HG03565 (cell line): ENCODE data around the gene TMEM82.

Experiments
- ATAC-seq: cut with Tn5 transposase; IDR thresholded peaks from one replicate; pipeline ENCODE4 v1.9.1; 2021; ENCODE audit warnings: mild to moderate bottlenecking, moderate library complexity; ENCODE audit not compliant: unreplicated experiment

The TMEM82 gene

GRCh38 chr1:15755021-15755645 is 12.8 kb downstream of the TMEM82 start:
- ATAC-seq: no peak

- ATAC-seq: no peak
Measured at GRCh38 chr1:15755646-15756040, 13.3 kb downstream of the TMEM82 start.

DNA sequence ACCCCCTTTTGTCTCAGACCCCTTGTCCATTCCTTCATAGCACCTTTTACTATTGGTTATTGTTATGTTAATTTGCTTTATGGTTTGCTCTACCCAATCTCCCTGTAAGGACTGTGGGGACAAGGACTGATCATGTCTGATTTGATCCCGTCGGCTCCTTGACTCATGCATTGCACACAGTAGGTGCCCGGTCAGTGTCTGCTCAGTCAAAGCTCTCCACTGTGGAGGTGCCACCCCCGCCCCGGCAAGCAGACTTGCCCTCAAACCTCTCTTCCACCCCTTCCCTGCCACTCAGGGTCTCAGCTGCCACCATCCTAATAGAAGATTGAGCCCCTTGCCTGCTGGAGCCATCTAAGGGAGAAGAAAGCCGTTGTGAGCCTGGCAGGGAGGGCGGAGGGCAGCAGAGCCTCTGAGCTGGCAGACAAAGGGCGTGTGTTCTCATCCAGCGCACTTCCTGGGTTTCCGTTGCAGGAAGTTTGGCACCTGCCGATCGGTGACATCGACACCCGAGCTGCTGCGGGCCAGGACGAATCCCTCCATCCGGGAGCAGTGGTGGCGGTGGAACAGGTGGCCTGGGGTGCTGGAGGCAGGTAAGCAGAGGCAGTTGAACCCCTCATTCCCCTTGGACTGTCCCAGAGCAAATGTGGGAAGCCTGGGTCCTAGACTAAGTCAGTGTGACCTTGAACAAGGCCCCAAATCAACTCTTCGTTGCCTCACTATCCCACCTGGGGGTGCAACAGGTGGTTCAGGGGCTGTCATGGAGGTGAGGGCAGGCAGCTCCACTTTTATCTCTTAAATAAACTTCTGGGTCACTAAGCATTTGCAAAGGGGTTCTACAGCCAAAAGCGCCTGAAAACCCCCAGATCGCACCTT is 14.1 kb downstream of the TMEM82 start:
- no peak for ATAC-seq

DNA sequence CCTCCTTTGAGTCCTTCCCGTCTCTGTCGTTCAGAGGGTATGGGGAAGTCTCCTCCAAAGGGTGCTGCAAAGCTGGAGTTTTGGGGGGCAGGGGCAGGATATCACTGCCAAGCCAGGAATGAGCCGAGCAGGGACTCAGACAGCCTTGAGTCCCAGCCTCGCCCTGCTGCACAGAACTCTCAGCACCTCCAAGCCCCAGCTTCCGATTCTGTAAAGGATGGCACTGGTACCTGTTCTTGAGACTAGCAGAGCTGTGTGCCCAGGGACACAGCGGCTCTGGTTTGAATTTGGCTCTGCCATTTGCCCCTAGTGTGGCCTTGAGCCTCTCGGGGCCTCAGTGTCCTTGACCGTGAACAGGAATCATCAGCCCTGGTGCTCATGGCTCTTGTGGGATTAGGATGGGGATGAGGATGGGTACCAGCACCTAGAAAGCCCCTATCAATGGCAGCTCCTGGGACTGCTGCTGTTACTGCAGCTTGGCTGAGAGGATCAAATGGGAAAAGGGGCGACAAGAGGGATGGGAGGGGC is 14.8 kb downstream of the TMEM82 start:
- ATAC-seq: no peak

DNA sequence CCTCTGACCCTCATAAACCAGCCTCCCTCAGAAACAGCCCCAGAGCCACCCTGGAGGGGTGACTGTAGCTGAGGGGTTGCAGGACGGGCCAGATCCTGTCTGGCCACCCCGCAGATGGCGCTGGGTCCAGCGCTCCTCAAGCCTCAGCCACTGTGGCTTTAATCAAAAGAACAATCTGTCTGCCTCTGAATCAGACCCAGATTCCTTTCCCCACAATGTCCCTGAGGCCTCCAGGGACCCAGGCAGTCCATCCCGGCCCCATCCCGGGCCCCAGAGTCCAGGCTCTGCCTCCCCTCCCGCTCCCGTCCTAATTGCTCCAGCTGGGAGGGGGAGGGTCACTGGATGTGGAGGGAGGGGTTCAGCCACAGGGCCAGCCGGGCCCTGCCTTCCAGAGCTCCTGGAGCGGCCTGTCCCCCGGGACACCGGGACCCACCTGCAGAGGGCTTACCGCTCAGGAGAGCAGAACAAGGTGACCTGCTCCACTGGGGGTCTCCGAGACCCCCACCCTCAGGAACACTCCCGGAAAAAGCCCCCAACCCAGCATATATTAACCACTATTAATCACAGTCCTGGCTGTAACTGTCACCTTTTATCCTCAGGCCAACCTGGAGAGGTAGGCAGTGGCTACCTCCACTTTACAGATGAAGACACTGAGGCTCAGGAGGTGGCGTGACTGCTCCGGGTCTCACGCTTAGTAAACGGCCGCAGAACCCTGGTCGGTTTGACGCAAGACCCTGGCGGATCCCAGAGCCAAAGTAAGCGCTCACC is 15.5 kb downstream of the TMEM82 start:
- ATAC-seq: no peak

DNA sequence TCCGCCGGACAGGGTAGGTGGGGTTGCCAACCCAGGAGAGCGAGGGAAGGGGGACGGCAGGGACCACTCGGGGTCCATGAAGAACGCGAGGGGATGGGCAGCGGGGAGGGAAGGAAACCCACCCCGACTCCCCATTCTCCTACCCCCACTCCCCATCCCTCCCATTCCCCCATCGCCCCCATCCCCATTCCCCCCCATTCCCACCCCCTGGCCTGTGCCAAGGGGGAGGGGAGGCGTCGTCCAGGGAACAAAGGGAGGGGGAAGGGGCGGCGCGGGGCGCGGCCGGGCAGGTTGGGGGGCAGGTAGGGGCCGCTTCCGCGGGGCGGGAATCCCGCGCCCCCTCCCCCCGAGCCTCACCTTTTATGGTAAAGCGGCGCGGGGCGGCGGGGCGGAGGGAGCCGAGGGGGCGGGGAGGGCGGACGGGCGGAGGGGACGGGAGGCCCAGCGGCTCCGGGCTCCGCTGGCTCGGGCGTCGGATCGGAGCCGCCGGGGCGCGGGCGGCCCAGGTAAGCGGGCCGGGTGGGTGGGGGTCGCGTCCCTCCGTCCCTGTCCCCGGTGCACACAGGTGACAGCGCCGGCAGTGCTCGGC is 16.1 kb downstream of the TMEM82 start, which contains the start of gene FBLIM1:
Gene FBLIM1, plus strand, starts transcription at position 453 of the 589 bp plus-strand sequence. CDS start 6,189 bp downstream, outside the sequence.
- ATAC-seq: no peak

DNA sequence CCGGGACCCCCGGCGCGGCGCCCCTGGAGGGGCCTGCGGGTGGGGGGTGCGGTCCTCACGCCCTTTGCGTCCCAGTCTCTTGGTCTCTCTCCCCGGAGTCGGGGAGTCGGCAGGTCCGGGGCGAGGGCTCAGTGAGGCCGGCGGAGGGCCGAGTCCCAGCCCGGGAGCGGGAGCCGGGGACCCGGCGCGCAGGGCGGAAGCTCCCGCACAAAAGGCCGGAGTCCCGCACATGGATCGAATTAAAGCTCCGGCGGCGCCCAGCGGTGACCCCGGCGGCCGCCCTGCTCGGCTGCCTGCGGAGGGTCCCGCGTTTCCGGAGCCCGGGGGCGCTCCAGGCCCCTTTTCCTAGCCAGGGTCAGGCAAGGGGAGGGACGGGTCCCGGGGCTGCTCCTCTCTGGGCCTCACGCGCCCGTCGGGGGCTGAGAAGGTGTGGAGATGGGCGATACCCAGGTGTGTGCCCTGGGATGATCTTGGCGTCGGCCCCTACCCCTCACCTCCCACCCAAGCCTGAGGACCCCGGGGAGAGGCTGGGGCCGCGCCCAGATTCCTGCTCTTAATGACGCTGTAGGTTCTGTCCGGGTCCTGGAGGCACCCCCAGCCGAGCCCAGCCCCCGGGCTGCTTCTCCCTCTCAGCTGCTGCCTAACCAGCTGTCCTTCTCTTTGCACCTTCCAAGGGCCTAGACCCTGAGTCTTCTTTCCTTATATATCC is 16.8 kb downstream of the TMEM82 start:
- no peak for ATAC-seq

DNA sequence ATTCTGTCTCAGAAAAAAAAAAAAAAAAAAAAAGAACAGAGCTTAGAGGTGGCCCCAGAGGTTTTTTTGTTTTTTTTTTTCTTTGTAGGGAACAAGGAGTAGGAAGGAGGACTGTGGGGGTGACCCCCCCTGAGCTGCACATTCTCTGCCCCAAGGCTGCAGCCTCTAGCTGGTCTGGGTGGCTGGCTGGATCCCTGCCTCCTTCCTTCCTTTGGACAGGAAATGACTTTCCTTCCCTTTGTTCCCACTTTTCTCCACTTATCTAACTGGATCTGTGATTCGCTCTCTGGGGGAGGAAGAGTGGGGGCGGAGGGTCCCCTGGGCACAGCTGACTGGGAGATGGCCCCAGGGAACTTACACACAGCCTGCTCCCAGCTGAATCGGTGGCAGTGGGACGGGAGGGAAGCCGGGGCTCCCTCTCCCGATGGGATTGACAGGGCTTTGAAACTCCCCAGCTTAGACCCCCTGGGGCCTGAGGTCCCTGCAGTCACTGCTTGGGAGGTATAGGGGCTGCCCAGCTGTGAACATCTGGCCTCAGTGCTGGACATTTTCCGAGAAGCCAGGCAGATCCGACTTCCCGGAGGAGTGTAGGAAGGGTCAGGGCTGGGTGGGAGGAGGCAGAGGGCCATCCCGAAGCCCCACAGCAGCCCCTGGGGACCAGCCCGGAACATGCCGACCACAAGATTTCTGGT is 18.4 kb downstream of the TMEM82 start:
- ATAC-seq: no peak

GRCh38 chr1:15761366-15762128 is 19.2 kb downstream of the TMEM82 start:
- no peak for ATAC-seq

DNA sequence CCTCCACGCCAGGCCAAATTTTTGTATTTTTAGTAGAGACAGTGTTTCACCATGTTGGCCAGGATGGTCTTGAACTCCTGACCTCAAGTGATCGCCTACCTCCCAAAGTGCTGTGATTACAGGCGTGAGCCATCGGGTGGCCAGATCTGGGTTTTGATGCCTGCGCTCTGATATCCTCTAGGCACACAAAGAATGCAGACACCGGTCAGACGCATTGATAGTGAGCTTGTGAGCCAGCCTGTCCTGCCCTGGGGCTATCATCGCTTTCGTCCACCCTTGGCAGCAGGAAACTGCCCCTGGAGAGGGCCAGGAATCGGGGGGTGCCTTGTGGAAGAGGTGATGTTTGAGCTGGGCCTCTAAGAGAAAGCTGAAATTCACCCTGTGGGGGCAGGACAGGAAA is 20.2 kb downstream of the TMEM82 start:
- ATAC-seq: no peak

- no peak for ATAC-seq
Measured at GRCh38 chr1:15764269-15764764, 22.0 kb downstream of the TMEM82 start.

GRCh38 chr1:15764890-15765289 is 22.6 kb downstream of the TMEM82 start:
- ATAC-seq: no peak

GRCh38 chr1:15765495-15766194 is 23.3 kb downstream of the TMEM82 start:
- ATAC-seq: no peak

- no peak for ATAC-seq
Measured at GRCh38 chr1:15767941-15768340, 25.6 kb downstream of the TMEM82 start.

GRCh38 chr1:15768388-15768787 is 26.1 kb downstream of the TMEM82 start:
- ATAC-seq: no peak

DNA sequence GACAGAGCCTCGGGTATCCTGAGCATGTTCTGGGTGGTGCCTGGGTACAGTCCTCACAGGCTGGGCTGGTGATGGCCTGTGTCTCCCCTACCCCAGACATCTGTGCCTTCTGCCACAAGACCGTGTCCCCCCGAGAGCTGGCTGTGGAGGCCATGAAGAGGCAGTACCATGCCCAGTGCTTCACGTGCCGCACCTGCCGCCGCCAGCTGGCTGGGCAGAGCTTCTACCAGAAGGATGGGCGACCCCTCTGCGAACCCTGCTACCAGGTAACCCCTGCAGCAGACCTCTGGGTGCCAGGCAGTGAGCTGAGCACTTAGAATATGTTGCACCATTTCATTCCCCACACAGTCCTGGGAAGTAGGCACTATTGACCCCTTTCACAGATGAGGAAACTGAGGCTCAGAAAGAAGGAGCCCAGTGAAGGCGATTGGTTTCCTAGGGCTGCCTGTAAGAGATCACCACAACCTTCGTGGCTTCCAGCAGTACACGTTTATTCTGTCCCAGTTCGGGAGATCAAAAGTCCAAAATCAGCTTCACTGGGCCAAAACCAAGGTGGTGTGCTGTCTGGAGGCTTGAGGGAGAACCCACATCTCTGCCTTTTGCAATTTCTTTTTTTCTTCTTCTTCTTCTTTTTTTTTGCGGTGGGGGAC is 28.1 kb downstream of the TMEM82 start:
- no peak for ATAC-seq

DNA sequence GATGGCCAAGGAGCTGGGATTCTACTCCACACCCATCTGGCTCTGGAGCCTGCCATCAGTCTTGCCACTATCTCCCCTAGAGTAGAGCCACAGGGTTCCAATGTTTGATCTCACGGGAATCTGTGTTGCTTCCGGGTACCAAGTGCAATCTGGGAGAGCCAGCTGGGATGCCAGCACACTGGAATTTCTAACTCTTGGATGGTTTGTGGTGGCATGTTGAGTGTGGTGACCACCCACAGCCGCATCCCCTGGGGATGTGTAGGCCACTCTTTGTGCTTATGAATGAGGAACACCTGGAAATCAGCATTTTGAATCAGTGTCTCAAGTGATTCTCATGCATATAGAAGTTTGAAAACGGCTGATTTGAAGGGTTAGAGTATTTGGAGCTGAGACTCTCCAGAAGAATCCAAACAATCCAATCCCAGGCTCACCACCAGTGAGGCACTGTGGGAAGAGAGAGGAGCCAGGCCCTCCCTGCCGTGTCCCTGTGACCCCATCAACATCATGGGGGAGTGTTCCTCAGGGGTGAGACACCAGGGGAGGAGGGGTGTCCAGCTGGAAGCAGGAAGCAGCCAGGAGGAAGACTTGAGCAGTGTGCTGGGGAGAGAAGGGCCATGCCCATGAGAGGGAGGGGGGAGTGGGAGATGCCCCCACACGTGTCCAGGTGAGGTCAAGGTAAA is 29.7 kb downstream of the TMEM82 start:
- ATAC-seq: no peak
